ENCODE data around the gene KRTAP19-2. TPM values are rescaled to one million over a fixed set of nuclear protein-coding genes. Genes with fewer than 3 reads are reported as not detected.
"Not testable (repeated sequence)": the region's sequence is repeated elsewhere in the genome, so short reads cannot be mapped to it uniquely, and the experiment has no call there.

The KRTAP19-2 gene, protein sequence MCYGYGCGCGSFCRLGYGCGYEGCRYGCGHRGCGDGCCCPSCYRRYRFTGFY
- total RNA-seq: not detected

DNA sequence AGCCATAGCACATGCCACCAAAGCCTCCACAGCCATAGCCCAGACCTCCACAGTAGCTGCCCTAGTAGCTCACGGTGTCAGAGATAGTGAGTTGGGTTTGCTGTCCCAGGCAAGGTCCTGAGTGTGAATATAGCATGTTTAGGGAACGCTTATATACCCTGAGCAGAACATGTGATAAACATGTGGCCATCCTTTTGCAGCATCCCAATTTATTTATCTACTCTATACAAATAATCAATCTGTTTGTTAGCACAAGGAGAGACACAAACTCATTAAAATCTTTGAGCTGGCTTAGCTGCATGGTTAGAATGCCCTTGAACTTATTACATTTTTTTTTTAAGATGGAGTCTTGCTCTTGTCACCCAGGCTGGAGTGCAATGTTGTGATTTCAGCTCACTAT lies at the start of gene KRTAP19-2:
Gene KRTAP19-2 (minus strand): TSS at position 101 of the 400 bp plus-strand sequence. CDS start 88 bp downstream, at position 13.
- no peak for DNase-seq

DNA sequence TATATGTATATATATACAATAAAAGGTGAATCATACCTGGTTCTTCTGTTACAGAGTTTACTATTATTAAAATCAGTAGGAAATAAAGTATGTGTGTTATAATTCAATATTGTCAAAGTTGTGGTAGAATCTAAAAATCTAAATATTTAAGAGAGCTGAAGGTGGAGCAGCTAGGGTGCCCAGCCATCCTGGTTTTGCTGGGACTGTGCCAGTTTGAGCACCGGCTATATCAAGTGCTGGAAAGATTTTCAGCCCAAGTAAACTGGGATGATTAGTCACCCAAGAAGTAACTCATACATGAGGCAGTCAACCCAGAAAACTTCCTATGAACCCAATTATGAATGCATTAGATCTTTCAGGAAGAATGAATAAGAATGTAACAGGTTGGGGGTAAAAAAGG lies 31.6 kb upstream of the KRTAP19-2 start:
- no peak for DNase-seq

DNA sequence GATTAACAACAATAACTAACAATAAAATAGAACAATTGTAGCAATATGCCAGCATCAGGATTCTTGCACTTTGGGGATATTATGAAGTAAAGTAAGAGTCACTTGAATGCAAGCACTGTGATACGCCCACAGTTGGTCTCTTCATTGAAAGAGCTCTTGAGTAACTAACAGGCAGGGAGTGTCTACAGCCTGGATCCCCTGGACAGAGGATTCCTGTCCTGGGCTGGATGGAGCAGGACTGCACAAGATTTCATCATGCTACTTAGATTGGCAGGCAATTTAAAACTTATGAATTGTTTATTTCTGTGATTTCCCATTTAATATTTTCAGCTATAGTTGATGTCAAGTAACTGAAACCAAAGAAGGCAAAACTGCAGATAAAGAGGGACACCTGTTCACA lies 28.4 kb upstream of the KRTAP19-2 start:
- no peak for DNase-seq

DNA sequence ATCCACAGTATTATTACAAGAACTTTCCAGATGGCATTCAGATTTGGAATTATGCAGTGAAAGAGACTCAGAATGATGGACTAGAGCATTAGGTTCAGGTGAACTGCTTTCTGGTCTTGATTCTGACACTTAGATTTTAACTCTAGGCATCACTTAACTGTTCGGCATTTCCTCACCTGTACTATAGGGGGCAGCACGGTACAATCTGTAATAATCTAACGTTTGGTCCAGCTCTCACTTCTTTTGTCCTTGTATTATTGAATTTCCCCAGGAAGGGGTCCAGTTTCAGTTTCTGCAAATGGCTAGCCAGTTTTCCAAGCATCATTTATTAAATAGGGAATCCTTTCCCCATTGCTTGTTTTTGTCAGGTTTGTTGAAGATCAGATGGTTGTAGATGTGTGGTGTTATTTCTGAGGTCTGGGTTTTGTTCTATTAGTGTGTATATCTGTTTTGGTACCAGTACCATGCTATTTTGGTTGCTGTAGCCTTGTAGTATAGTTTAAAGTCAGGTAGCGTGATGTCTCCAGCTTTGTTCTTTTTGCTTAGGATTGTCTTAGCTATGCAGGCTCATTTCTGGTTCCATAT lies 18.5 kb upstream of the KRTAP19-2 start:
- not testable (repeated sequence) for DNase-seq

DNA sequence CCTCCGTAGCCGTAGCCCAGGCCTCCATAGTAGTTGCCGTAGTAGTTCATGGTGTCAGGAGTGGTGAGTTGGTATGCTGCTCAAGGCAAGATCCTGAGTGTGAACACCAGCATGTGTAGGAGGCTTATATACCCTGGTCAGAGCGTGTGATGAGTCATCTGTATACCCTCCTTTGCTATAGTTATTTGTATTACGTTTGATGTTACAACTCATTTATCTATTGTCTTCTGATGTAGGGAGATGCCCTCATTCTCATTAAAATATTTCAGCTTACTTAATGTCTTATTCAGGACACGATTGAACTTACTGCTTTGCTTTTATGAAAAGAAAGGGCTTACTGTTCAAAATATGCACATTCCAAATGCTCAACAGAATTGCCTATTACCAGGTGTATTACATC lies 14.8 kb upstream of the KRTAP19-2 start, which contains the start of gene KRTAP19-5:
Gene KRTAP19-5 (minus strand): TSS at position 101 of the 400 bp plus-strand sequence. CDS start 51 bp downstream, at position 50.
- DNase-seq: no peak

DNA sequence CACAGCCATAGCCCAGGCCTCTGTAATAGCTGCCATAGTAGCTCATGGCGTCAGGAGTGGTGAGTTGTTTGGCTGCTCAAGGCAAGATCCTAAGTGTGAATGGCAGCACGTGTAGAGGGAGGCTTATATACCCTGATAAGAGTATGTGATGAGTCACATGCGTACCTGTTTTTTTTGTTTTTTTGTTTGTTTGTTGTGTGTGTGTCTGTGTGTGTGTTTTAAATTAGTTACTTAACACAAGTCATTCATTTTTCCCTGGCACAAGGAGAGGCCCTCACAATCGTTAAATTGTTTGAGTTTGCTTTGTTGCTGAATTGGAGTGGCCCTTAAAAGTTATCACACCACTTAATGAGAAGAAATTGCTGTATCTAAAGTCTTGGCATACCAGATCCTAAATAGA lies 9.8 kb upstream of the KRTAP19-2 start, which contains the start of gene KRTAP19-4:
Gene KRTAP19-4 (minus strand): TSS at position 101 of the 400 bp plus-strand sequence. CDS start 55 bp downstream, at position 46.
- DNase-seq: no peak

DNA sequence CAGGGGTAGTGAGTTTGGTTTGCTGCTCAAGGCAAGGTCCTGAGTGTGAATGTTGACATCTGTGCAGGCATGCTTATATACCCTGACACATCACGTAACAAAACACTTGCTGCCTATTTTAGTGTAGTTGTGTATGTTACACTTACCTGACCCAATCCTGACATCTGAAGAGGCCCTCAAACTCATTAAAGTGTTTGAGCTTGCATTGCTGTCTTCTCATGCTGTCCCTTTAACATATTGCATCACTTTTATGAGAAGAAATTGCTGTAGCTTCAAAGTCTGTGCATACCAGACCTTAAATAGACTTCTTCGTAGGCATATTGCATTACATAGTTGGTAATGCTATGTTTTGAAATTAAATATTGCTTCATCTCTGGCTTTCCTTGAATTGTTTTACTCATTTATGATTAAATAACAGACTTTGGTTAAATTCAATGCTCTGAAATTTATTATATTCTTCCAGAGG lies 4.8 kb upstream of the KRTAP19-2 start, which contains the start of gene KRTAP19-3:
Gene KRTAP19-3 (minus strand): TSS at position 51 of the 466 bp plus-strand sequence. CDS start 56 bp downstream, outside the sequence.
- no peak for DNase-seq

DNA sequence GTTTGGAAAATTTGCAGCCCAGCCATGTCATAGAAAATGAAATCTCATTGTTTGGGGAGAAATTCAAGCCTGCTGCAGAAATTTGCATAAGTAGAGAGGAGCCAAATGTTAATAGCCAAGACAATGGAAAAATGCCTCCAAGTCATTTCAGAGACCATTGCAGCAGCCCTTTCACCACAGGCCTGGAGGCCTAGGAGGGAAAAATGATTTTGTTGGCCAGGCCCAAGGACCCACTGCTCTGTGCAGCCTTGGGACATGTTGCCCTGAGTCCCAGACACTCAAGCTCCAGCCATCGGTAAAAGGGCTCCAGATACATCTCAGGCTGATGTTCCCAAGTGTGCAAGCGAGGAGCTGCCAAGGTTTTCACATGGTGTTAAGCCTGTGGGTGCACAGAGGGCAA lies 1.1 kb downstream of the KRTAP19-2 start:
- DNase-seq: no peak

DNA sequence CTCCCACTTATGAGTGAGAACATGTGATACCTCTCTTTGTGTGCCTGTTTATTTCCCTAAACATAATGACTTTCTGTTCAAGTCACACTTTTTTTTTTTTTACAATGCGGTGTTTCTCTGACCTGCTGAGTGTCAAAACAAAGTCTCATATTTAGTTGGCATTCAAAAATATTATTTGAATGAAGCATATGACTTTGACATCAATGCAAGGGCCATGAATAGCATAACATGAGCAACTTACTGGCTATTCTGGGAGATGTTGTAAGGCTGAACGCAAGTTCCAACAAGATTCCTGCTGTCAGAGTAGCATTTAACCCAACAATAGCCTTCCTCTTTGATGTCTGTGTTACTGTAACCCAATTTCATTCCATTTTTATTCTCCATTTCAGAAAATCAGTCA lies 5.1 kb downstream of the KRTAP19-2 start:
- DNase-seq: no peak

DNA sequence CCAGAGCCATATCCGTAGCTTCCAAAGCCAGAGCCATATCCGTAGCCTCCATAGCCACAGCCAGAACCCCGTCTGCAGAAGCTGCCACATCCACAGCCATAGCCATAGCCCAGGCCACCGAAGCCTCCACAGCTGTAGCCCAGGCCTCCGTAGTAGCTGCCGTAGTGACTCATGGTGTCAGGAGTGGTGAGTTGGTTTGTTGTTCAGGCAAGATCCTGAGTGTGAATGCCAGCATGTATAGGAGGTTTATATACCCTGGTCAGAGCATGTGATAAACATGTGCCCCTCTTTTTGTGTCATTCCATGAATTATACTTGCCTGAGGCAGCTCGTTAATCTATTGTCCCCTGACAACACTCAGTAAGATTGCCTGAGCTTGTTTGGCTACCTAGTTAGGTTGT lies 7.1 kb downstream of the KRTAP19-2 start, which contains the start of gene KRTAP19-1:
Gene KRTAP19-1 (minus strand): TSS at position 223 of the 400 bp plus-strand sequence. CDS start 50 bp downstream, at position 173.
- no peak for DNase-seq

DNA sequence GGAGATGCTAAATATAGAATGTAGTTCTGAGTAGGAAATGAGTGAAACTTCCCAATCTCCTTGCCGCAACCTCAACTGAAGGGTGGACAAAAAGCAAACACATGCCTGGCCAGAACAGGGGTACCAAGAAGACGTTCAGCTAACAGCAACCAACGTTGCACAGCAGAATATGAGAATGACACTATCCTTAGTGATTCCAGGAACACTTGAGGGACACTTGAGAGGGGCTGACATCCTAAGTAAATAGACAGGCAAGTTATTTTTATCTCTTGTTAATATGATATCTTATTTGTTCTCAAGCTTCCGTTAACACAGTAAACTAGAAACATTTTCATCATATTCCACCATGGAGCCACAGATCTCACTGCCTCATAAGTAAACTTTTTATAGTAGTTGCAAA lies 8.0 kb downstream of the KRTAP19-2 start:
- no peak for DNase-seq

DNA sequence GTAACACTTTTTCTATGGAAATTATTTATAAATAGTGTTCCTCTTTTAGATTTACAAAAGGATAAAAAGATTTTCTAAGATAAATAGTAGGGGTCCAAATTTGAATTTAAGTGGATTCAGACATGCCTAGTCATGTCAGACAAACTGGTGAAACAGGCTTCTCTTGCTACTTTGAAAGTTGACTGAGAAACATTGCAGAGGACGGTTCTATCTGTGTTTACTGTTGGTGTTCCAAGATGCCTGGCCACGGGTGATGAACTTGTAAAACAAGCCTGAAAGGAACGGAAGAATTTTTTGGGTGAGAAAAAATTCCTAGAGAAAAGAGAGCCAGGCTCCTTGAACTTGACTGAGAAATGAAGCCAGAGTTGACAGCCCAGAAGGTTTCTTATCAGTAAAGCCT lies 9.2 kb downstream of the KRTAP19-2 start:
- no peak for DNase-seq

DNA sequence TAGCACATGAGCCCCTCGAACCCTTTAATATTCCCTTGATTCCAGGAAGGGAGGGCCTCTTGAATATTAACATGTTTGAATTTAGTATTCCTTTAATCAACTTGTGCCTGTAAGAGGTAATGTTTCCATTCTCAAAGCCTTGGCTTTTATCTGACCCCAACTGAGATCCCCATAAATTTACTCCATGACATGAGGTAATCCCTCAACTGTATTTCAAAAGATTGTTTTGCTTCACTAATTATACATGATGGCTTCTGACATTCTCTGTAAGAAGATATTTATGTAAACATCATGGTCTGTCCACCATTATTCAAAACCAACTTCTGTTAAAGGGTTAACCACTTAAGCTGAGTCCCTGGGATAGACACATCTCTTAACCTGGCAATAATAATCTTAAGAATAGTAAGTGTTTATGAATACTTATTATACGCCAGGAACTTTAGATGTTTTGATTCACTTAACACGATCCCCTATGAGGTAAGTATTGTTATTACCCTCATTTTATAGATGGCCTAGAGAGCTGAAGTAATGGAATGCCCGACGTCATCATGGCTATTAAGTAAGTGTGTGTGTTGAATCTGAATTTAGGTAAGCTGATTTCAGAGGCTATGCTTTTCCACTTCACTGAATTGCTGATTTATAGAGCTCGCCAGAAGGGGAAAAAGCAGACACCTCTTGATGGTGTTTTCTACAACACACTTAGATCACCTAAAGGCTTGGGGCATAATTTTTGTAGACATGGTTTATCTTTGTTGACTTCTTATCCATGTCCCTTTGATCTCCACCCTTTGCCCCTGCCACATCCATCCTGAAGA lies 18.1 kb downstream of the KRTAP19-2 start:
- no peak for DNase-seq

DNA sequence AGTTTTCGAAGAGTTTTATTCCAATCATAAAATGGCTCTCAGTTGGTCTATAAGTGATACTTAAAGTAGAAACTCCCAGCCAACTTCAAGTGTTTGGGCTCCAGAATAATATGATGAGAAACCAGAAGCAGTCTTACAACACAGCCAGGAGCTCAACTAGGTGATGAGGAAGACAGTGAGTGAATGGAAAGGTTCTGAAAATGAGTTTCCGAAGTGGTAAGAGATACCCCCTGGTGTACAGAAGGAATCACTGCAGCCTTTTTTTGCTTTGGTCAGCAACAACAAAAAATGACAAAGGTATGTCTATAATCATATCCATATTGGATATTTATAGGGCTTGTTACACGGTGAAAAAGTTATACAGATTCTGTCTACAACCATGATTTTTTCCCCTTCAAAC lies 23.5 kb downstream of the KRTAP19-2 start:
- DNase-seq: no peak

DNA sequence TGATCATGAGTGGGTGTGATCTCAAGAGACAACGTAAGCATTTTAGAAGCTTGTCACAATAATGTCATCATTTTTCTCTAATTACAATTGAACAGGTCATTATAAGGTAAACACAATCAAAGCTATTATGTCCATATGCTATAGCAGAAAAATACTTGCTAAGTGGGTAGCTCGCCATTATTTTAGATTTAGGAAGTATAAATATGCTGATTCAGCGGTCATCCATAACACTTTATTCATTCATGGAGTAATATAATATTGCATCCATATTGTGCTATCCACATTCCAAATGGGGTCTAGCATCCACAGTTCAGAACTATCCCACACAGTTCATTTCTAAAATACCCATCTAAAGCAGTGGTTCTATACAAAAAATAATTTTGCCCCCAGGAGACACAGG lies 38.7 kb downstream of the KRTAP19-2 start:
- DNase-seq: no peak

DNA sequence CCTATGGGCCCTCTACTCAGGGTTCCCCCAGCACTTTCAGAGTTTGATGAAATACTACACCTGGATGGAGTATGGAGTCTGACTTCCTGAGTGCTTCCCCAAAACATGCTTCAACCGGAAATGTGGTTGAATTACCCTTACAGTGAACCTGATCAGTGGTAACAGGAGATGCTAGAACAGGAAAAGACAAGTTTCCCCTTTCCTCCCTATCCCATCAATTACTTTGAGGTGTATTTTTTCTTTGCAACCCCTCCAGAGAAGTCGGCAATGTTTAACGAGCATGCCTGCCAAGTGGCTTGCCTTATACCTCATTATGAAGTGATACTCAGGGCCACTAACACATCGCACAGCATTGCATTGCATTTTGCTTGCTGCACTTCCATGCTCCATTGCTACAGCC lies 40.2 kb downstream of the KRTAP19-2 start:
- DNase-seq: no peak

DNA sequence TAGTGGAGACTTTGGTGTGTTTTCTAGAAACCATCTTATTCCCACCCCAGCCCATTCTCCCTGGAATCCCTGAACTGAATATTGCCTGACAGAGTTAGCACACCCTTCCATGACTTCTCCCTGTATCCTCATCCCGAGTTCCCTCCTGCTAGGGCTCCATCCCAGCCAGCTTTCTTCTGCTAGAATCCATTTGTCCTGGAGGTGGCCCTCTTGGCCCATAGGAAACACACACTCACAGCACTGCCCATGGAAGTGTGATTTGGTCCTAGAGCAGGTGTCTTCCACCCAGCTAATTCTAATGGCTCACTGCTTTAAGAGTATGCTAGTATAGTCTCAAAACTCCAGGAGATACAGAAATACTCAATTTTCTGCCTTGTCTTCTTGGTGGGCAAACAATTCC lies 43.0 kb downstream of the KRTAP19-2 start:
- no peak for DNase-seq

DNA sequence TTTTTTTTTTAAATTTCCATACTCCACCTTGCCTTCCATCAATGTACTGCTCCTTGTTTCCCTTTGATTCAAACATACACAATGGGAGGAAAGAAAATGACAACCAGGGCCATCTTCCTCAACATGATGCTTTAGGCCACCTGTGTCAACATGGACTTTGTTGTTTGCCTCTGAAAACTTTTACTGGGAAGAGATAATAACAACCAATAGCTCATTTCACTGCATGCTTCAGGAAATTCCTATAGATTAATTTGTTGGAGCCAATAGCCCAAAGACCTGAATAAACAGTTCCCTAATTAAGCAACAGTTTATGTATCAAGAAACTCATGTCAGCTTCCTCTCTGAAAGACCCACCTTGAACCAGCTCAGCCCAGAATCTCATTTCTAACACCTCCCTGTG lies 44.0 kb downstream of the KRTAP19-2 start:
- no peak for DNase-seq

DNA sequence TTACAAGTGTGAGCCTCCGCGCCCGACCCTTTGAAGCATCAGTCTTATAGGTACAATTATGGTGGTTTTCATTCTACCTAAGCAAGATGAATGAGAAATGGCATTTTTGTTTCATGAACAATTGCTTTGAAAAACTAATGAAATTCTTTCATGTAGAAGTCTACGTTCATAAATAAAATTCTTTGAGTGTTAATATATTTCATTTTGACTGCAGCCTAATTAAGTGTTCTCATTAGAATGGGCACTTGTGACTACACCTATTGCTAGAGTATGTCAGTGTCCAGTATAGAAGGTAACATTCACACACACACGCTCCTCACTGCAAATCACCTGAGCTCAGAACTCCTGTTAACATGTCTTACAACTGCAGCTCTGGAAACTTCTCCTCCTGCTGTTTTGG lies 47.3 kb downstream of the KRTAP19-2 start, which contains the start of gene KRTAP15-1:
Gene KRTAP15-1 (plus strand): TSS at position 301 of the 400 bp plus-strand sequence. CDS start 53 bp downstream, at position 354.
- no peak for DNase-seq

Data from occipital lobe (tissue), 2 donors.